Activated T-cell treated with anti-CD3 and anti-CD28 coated beads, Interleukin-2, amount 50 U/mL, for 48 hours (primary cell): ENCODE results near the gene LRP10.

Experiments
- DNase-seq, 2 experiments: peaks; one replicate each; pipeline ENCODE4 v3.0.0-alpha.2; 2020

LRP10 gene

GRCh38 chr14:22871224-22872032 is at the start of gene LRP10:
Gene LRP10, plus strand, starts transcription at chr14:22871740. Its CDS starts 564 bp downstream, at chr14:22872304.
- DNase-seq, result peak; percentile 85 to 89

- no peak for DNase-seq
Observed at GRCh38 chr14:22822016-22822570, 49.4 kb upstream of the LRP10 start.

GRCh38 chr14:22822571-22823098 is 48.9 kb upstream of the LRP10 start:
- peak; percentile 78 to 79 for DNase-seq

GRCh38 chr14:22824711-22825359 is 46.7 kb upstream of the LRP10 start:
- DNase-seq, result no peak

- peak in 1 of 2 experiments; percentile 31 for DNase-seq
Observed at GRCh38 chr14:22829076-22829660, 42.4 kb upstream of the LRP10 start.

- DNase-seq, result peak; percentile 90 to 93
Observed at GRCh38 chr14:22829661-22830442, 41.7 kb upstream of the LRP10 start, which contains the start of gene MRPL52. Gene MRPL52, plus strand, starts transcription at chr14:22829887. Its CDS starts 26 bp downstream, at chr14:22829913.

GRCh38 chr14:22830443-22831010 is 41.0 kb upstream of the LRP10 start:
- no peak for DNase-seq

GRCh38 chr14:22835505-22835904 is 36.0 kb upstream of the LRP10 start:
- DNase-seq, result no peak

GRCh38 chr14:22836301-22837113 is 35.0 kb upstream of the LRP10 start, which contains the start of gene MMP14:
Gene MMP14, plus strand, starts transcription at chr14:22836585. Its CDS starts 233 bp downstream, at chr14:22836818.
- DNase-seq, result no peak

GRCh38 chr14:22837114-22837749 is 34.3 kb upstream of the LRP10 start:
- no peak for DNase-seq

- DNase-seq, result no peak
Observed at GRCh38 chr14:22837750-22838538, 33.6 kb upstream of the LRP10 start.

- DNase-seq, result no peak
Observed at GRCh38 chr14:22838631-22839041, 32.9 kb upstream of the LRP10 start.

GRCh38 chr14:22839159-22839779 is 32.3 kb upstream of the LRP10 start:
- no peak for DNase-seq

GRCh38 chr14:22841311-22841710 is 30.2 kb upstream of the LRP10 start:
- no peak for DNase-seq

GRCh38 chr14:22841769-22842168 is 29.8 kb upstream of the LRP10 start:
- no peak for DNase-seq

GRCh38 chr14:22842211-22843122 is 29.1 kb upstream of the LRP10 start:
- DNase-seq, result no peak

GRCh38 chr14:22843123-22843925 is 28.2 kb upstream of the LRP10 start:
- no peak for DNase-seq
